NCI-H1105 (cell line): ENCODE data around the gene CFDP1.

Experiments
- DNase-seq: peaks from one replicate; lab custom pipeline; 2025; lab: John Stamatoyannopoulos, UW

CFDP1 gene

GRCh38 chr16:75250089-75250808 lies 183.1 kb downstream of the CFDP1 start:
- no peak for DNase-seq

- no peak for DNase-seq
Measured at GRCh38 chr16:75249441-75249840, 183.9 kb downstream of the CFDP1 start.

- DNase-seq, result no peak
Measured at GRCh38 chr16:75248536-75249380, 184.5 kb downstream of the CFDP1 start.

GRCh38 chr16:75248142-75248535 lies 185.2 kb downstream of the CFDP1 start:
- no peak for DNase-seq

GRCh38 chr16:75247249-75247648 lies 186.1 kb downstream of the CFDP1 start:
- no peak for DNase-seq

- no peak for DNase-seq
Measured at GRCh38 chr16:75246504-75247205, 186.6 kb downstream of the CFDP1 start.

GRCh38 chr16:75244844-75245758 lies 188.2 kb downstream of the CFDP1 start:
- DNase-seq, result no peak

GRCh38 chr16:75244225-75244809 lies 189.0 kb downstream of the CFDP1 start:
- no peak for DNase-seq
